Prostate gland (tissue), 2 donors: ENCODE data around the gene ZNF185.

Source experiments
- CTCF ChIP-seq, 4 experiments: fragments of 200-600 bp in 2 of 4; fragments of 450-650 bp in 2 of 4; sonication (generic) in 2 of 4; IDR thresholded peaks; 1 replicate in 3 of 4; 2 replicates in 1 of 4; pipeline ENCODE4 v1.5.1; 2016 to 2019; ENCODE audit warnings: antibody characterized with exemption in 4 of 4, mild to moderate bottlenecking in 2 of 4, moderate library complexity in 2 of 4
- POLR2A ChIP-seq: fragments of 450-650 bp; IDR thresholded peaks from one replicate; pipeline ENCODE4 v1.6.1; 2016; ENCODE audit warnings: antibody characterized with exemption, mild to moderate bottlenecking
- POLR2AphosphoS5 ChIP-seq: sonication (generic); formaldehyde crosslinking; IDR thresholded peaks from one replicate; pipeline ENCODE4 v1.6.1; 2017; ENCODE audit warnings: antibody characterized with exemption

- no peak for TF ChIP-seq CTCF (IDR thresholded peaks at IDR 0.05)
- TF ChIP-seq POLR2A: no peak
- no peak for TF ChIP-seq POLR2AphosphoS5
These were observed 4.6 kb downstream of the ZNF185 start for GRCh38 chrX:152902502-152902820.
